Mammary epithelial cell (primary cell): Measurements from ENCODE around the gene GRPEL1.

Experiments
- CTCF ChIP-seq, 2 donors: IDR thresholded peaks in 1 of 2; conservative IDR thresholded peaks in 1 of 2; 2 replicates each; pipeline ENCODE4 v1.5.1; 2011 to 2012; ENCODE audit warnings: inconsistent platforms in 2 of 2, low read length in 2 of 2, mild to moderate bottlenecking in 2 of 2, control low read depth in 1 of 2, low read depth in 1 of 2; ENCODE audit not compliant: insufficient read depth in 1 of 2; ENCODE audit errors: extremely low read depth in 1 of 2
- EZH2 ChIP-seq: IDR thresholded peaks from 2 replicates; pipeline ENCODE4 v1.6.1; 2012; ENCODE audit warnings: low read length, inconsistent platforms, borderline replicate concordance

- no peak for TF ChIP-seq CTCF (conservative IDR thresholded peaks at IDR 0.05 in 1 of 2, IDR thresholded peaks at IDR 0.05 in 1 of 2; ENCODE audit: extremely low read depth in 1 of 2, insufficient read depth in 1 of 2, low read depth in 1 of 2, low read length in 2 of 2)
- TF ChIP-seq EZH2 = no peak
These were observed 24.2 kb upstream of the GRPEL1 start for GRCh38 chr4:7092026-7092425.
